Fibroblast of pulmonary artery (primary cell): Measurements from ENCODE around the gene KIAA0825.
"Not testable (repeated sequence)": the region's sequence is repeated elsewhere in the genome, so short reads cannot be mapped to it uniquely, and the experiment has no call there.

Experiments used
- DNase-seq: peaks from one replicate; pipeline ENCODE4 v3.0.0-alpha.2; 2010; ENCODE audit warnings: low read depth
- H3K4me3 ChIP-seq: replicated peaks from 2 replicates; pipeline ENCODE4 v1.5.1; 2011; ENCODE audit warnings: low read depth, mild to moderate bottlenecking, control low read depth, low read length, moderate library complexity
- TF ChIP-seq, protein P1 (sequence below): IDR thresholded peaks from 2 replicates; pipeline ENCODE4 v1.5.1; 2011; ENCODE audit warnings: mild to moderate bottlenecking, control low read depth, low read length, inconsistent platforms; ENCODE audit errors: missing control alignments

KIAA0825 gene

DNA sequence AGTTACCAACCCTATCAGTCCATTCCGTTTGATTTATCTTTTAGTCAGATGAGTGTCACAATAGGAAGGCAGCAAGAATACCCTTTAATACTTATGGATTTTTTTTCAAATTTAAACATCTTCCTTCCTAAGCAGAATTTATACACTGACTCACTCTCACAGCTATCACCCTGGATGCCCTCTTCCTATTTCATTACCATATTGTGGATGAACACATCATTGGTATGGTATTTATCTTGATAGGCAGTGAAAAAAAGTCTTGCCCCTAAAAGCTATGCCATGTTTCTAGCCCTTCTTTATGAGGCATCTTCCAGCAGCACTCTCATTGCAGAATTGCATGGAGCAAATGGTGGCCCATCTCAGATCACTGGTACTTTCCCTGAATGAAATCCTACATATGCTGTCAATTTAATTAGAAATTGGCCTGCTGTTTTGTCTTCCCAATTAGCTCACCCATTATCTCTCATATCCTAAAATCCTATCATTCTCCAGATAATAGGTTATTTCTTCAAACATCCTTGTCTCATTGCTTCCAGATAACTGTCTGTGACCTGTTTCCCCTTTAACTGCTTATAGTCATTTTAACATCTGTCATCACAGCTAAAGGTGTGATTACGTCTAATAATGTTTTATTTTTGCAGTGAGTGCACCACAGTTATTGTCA is 443.5 kb downstream of the KIAA0825 start:
- no peak overlapping the region for H3K4me3 ChIP-seq
- TF ChIP-seq, protein P1, sequence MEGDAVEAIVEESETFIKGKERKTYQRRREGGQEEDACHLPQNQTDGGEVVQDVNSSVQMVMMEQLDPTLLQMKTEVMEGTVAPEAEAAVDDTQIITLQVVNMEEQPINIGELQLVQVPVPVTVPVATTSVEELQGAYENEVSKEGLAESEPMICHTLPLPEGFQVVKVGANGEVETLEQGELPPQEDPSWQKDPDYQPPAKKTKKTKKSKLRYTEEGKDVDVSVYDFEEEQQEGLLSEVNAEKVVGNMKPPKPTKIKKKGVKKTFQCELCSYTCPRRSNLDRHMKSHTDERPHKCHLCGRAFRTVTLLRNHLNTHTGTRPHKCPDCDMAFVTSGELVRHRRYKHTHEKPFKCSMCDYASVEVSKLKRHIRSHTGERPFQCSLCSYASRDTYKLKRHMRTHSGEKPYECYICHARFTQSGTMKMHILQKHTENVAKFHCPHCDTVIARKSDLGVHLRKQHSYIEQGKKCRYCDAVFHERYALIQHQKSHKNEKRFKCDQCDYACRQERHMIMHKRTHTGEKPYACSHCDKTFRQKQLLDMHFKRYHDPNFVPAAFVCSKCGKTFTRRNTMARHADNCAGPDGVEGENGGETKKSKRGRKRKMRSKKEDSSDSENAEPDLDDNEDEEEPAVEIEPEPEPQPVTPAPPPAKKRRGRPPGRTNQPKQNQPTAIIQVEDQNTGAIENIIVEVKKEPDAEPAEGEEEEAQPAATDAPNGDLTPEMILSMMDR: no peak
- peak; percentile 13 for DNase-seq

DNA sequence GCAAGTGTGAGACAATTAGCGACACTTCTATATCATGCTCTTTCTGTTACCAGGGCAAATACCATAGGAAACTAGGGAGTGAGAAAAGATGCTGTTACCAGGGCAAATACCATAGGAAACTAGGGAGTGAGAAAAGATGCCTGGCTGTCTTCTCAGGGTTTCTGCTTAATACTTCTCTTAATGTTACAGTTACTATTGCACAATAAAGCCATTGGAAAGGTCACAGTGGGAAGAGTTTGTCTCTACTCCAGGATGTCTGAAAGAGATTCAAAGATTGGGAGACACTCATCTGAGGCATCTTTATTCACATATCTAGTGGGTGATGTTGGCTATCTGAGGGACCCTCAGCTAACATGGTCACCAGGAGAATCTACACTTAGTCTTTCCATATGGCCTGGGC is 445.3 kb downstream of the KIAA0825 start:
- DNase-seq: no peak
- no peak overlapping the region for H3K4me3 ChIP-seq
- TF ChIP-seq, protein P1: no peak

DNA sequence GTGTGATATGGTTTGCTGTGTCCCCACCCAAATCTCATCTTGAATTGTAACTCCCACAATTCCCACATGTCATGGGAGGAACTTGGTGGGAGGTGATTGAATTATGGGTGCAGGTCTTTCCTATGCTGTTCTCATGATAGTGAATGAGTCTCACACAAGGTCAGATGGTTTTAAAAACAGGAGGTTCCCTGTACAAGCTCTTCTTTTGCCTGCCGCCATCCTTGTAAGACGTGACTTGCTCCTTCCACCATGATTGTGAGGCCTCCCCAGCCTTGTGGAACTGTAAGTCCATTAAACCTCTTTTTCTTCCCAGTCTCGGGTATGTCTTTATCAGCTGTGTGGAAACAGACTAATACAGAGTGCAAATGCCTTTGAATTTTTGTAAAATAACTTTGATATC is 447.3 kb downstream of the KIAA0825 start:
- not testable (repeated sequence) for H3K4me3 ChIP-seq

DNA sequence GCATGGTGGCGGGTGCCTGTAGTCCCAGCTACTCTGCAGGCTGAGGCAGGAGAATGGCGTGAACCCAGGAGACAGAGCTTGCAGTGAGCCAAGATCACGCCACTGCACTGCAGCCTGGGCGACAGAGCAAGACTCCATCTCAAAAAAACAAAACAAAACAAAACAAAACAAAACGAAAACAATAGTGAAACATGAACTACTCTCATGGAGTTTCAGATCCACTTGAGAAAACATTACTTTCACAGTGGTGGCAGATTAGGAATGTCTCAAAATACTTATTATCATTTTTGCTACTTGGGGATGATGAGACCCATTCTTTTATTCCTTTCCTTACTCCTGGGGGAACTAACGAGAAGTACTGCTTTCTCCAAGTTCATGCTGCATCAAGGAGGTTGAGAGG is 448.2 kb downstream of the KIAA0825 start:
- H3K4me3 ChIP-seq, DNase-seq: not testable (repeated sequence)

More for the DNA sequence above, 447.3 kb downstream of the KIAA0825 start:
- not testable (repeated sequence) for DNase-seq

DNA sequence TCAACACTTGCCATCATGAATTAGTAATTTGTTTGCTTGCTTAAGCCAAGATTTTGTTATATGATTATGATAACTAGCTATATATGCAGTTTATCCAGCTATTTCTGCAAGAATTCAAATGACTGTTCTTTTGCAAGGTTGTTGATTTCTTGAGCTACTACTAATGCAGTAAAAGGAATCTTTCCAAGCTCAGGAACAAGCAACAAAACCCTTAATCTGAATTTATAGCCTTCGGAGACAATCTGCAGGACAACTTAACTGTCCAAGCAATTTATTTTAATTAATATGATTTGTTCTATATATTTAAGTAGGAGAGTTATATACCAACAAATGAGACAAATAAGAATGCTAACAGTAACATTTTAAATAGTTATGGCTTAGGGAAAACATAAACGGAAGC is 450.3 kb downstream of the KIAA0825 start:
- H3K4me3 ChIP-seq: no peak overlapping the region
- TF ChIP-seq, protein P1: no peak
- no peak for DNase-seq

DNA sequence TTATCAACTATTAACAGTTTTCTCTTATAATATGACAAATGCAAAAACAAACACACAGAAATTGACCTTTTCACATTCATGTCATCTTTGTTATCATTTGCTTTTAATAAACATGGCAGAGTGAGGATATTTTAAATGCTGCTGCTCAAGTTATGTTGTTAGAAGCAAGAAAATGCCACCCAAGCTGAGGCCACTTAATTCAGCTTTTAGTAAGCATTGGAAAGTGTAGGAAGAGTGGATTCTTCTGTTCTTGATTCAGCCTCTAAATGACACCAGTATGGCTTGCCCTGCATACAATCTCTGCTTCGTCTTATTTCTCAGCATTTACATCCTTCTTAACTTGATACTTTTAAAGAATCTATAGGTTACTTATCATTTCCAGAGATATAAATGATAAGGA is 456.6 kb downstream of the KIAA0825 start:
- no peak overlapping the region for H3K4me3 ChIP-seq
- TF ChIP-seq, protein P1: no peak
- no peak for DNase-seq

DNA sequence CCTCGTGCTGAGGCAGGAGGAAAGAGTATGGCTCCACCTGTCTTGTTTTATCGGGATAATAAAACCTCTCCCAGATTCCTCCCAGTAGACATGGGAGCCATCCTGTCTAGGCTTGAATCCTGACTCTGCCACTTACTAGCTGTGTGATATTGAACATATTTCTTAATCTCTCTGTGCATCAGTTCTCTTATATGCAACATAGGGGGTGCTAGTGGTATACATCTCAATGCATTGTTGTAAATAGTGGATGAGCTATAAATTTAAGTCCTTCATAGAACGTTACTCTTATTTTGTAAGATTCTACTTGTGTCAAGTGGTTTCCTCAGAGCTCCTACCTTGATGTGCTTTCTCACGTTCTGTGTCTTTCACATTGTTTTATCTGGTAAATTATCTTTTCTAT is 459.3 kb downstream of the KIAA0825 start:
- no peak for DNase-seq
- no peak overlapping the region for H3K4me3 ChIP-seq
- TF ChIP-seq, protein P1: no peak

DNA sequence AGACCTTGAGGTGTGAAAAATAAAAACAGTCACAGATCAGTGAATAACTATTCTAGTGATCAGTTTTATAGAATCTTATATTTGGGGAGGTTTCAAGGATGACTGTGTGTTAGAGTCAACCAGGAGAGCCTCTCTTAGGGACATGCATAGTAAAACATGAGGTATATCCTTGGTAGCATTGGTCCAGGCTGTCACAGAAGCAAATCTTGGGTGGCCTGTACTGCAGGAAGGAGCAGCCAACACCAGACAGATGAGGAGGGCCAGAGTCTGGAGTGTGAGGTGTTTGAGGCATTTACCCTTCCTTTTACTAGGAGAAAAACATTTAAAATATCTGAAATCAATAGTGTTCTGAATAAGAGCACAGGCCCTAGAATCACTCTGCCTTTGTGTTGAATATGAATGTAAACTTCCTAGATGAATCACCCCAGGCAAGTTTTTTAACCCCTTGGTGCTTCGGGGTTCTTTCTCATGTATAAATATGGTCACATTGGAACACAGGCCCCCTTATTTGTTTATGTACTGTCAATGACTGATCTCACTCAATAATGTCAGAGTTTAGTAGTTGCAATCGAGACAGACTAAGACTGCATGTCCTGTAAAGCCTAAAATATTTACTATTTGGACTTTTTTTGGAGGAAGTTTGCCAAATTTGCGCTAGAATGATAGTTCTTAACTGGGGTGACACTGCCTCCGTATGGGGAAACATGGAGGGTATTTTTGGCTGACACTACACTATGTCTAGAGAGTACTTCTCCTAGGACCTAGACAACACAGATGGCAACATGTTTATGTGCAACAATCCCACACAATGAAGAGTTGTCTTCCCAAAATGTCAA is 460.5 kb downstream of the KIAA0825 start:
- DNase-seq: no peak
- H3K4me3 ChIP-seq: no peak overlapping the region
- TF ChIP-seq, protein P1: no peak
